Measurements from ENCODE around the gene KCNN3.

- TF ChIP-seq MAX (IDR thresholded peaks at IDR 0.05), result no peak
- TF ChIP-seq BRCA1 (IDR thresholded peaks at IDR 0.05; ENCODE audit: low read depth, low read length), result no peak
- no peak for TF ChIP-seq EP300 (IDR thresholded peaks at IDR 0.05; ENCODE audit: borderline replicate concordance in 1 of 2, low read depth in 2 of 2, low read length in 2 of 2)
- TF ChIP-seq POLR2A (IDR thresholded peaks at IDR 0.05; ENCODE audit: control extremely low read depth in 1 of 2, low read depth in 2 of 2, low read length in 2 of 2), result no peak
- no peak for TF ChIP-seq RAD21 (IDR thresholded peaks at IDR 0.05 in 1 of 2, conservative IDR thresholded peaks at IDR 0.05 in 1 of 2; ENCODE audit: low read depth in 2 of 2, low read length in 2 of 2)
- no peak for TF ChIP-seq CTCF (IDR thresholded peaks at IDR 0.05; ENCODE audit: control extremely low read depth in 1 of 3, insufficient read depth in 1 of 3, low read depth in 1 of 3, low read length in 3 of 3)
- TF ChIP-seq EGR1 (IDR thresholded peaks at IDR 0.05; ENCODE audit: borderline replicate concordance, low read depth, low read length), result no peak
- no peak for TF ChIP-seq TBP (IDR thresholded peaks at IDR 0.05; ENCODE audit: low read depth, low read length)
- TF ChIP-seq HDAC2 (IDR thresholded peaks at IDR 0.05; ENCODE audit: borderline replicate concordance in 1 of 2, low read depth in 2 of 2, low read length in 2 of 2), result no peak
- TF ChIP-seq POLR2AphosphoS5 (IDR thresholded peaks at IDR 0.05; ENCODE audit: low read depth, low read length), result no peak
- no peak for TF ChIP-seq JUND (IDR thresholded peaks at IDR 0.05; ENCODE audit: low read length)
Observed at GRCh38 chr1:154743526-154744036, 126.5 kb downstream of the KCNN3 start.
